NB4 (cell line): ENCODE results near the gene VWA2.

Source experiments
- DNase-seq: peaks from one replicate; pipeline ENCODE4 v3.0.0; 2010; ENCODE audit warnings: low read depth
- H3K4me3 ChIP-seq: one replicate; pipeline ENCODE4 v1.5.1; 2011; ENCODE audit warnings: mild to moderate bottlenecking, low read depth, low read length, moderate library complexity
- CTCF ChIP-seq: IDR thresholded peaks from one replicate; pipeline ENCODE4 v1.5.1; 2012; ENCODE audit warnings: low read depth, low read length
- MAX ChIP-seq: IDR thresholded peaks from 2 replicates; pipeline ENCODE4 v1.6.1; 2011; ENCODE audit warnings: low read depth, low read length
- MYC ChIP-seq: IDR thresholded peaks from 2 replicates; pipeline ENCODE4 v1.6.1; 2011; ENCODE audit warnings: low read depth, low read length
- POLR2A ChIP-seq: IDR thresholded peaks from 2 replicates; pipeline ENCODE4 v1.6.1; 2011; ENCODE audit warnings: mild to moderate bottlenecking; ENCODE audit not compliant: insufficient read length; ENCODE audit errors: extremely low read depth

VWA2 gene

GRCh38 chr10:114278140-114278883 lies 39.3 kb downstream of the VWA2 start:
- H3K4me3 ChIP-seq: no peak overlapping the region
- no peak for DNase-seq
- TF ChIP-seq POLR2A (no peak), CTCF (no peak), MAX (no peak), MYC (no peak)

GRCh38 chr10:114278884-114279191 lies 39.8 kb downstream of the VWA2 start:
- no peak for DNase-seq
- TF ChIP-seq MYC (no peak), CTCF (no peak), POLR2A (no peak), MAX (no peak)
- H3K4me3 ChIP-seq: no peak overlapping the region

- H3K4me3 ChIP-seq: no peak overlapping the region
- TF ChIP-seq CTCF (no peak), POLR2A (no peak), MYC (no peak), MAX (no peak)
- no peak for DNase-seq
Measured at GRCh38 chr10:114279289-114279688, 40.2 kb downstream of the VWA2 start.

GRCh38 chr10:114279901-114280644 lies 41.0 kb downstream of the VWA2 start:
- no peak for DNase-seq
- TF ChIP-seq POLR2A (no peak), CTCF (no peak), MAX (no peak), MYC (no peak)
- H3K4me3 ChIP-seq: no peak overlapping the region

- DNase-seq: no peak
- TF ChIP-seq CTCF (no peak), MAX (no peak)
- no peak overlapping the region for H3K4me3 ChIP-seq
Measured at GRCh38 chr10:114281006-114281405, 42.0 kb downstream of the VWA2 start.
